ENCODE data around the gene RAPGEF2. TPM values are rescaled to one million over a fixed set of nuclear protein-coding genes. Genes with fewer than 3 reads are reported as not detected.

RAPGEF2 gene
- total and polyA plus RNA-seq, 2 of the 8 experiments (the other 6 are each of a cell fraction or from before 2014, with no cell fraction given): 24.4 to 48.6 TPM

DNA sequence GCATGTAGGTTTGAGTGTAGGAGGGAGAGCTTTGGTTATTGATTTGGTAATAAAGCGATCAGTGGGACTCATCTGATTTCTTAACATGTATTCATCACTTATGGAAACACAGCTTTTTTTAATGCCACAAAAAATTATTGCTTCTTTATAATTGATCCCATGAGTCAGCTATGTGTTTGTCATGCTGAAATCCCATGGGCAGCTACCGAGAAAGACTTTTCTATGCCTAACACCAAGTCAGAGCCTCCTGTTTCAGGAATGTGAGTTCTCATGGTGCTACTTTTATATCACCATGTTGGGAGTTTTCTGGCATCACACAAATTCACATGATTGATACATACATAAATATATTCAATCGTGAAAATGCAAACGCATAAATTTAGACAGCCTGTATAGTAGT lies 165.7 kb downstream of the RAPGEF2 start:
- Histone ChIP-seq H3K4me1 (replicated peaks in 1 of 4; ENCODE audit: control insufficient read depth in 3 of 4, insufficient read depth in 4 of 4, low read length in 3 of 4) (peaks cover 0 to 10% (median 1%) of the 10 kb centered on the region in 4 experiments; a peak in 2 of 7 replicates), H3K9ac (replicated peaks in 1 of 4; ENCODE audit: extremely low read depth in 1 of 4, low read depth in 3 of 4, low read length in 3 of 4) (no peak overlapping the region), H2BK120ac (replicated peaks; ENCODE audit: low read depth, low read length) (no peak overlapping the region), H4K8ac (ENCODE audit: extremely low read depth, insufficient read depth, low read length) (no peak overlapping the region), H3K79me1 (ENCODE audit: low read depth, low read length) (no peaks in the 10 kb centered on the region), H3K4me2 (ENCODE audit: insufficient read depth in 1 of 2, low read depth in 2 of 2, low read length in 2 of 2) (no peak overlapping the region), H2BK5ac (ENCODE audit: low read depth, low read length) (no peak overlapping the region), H3K27me3 (replicated peaks in 1 of 4; ENCODE audit: control insufficient read depth in 3 of 4, extremely low read depth in 1 of 4, insufficient read depth in 3 of 4, low read length in 3 of 4) (no peaks in the 10 kb centered on the region), H3K9me3 (ENCODE audit: insufficient read depth in 2 of 2, low read depth in 1 of 2, low read length in 1 of 2) (no peaks in the 10 kb centered on the region), H3K4ac (replicated peaks; ENCODE audit: insufficient read length, low read depth, low read length) (no peak overlapping the region), H4K91ac (replicated peaks; ENCODE audit: insufficient read length, low read length) (no peak overlapping the region), H2AFZ (ENCODE audit: low read length) (no peak overlapping the region), H3K23me2 (ENCODE audit: low read depth, low read length) (peaks cover 2% of the 10 kb centered on the region; the same call in 1 of the 2 replicates), H4K20me1 (replicated peaks in 1 of 2; ENCODE audit: control insufficient read depth in 1 of 2, insufficient read depth in 2 of 2, low read length in 2 of 2) (peaks cover 0 to 3% of the 10 kb centered on the region in 2 experiments), H3K14ac (ENCODE audit: insufficient read length) (no peak overlapping the region), H3K18ac (ENCODE audit: extremely low read depth, low read length) (no peak overlapping the region), H3K23ac (ENCODE audit: insufficient read length) (no peak overlapping the region), H3K56ac (replicated peaks; ENCODE audit: insufficient read length, low read depth, low read length) (no peak overlapping the region), H2BK20ac (ENCODE audit: low read length) (no peak overlapping the region), H2BK12ac (ENCODE audit: low read depth, low read length) (no peak overlapping the region), H3K36me3 (ENCODE audit: control insufficient read depth in 2 of 4, insufficient read depth in 4 of 4, low read length in 3 of 4) (no peaks in the 10 kb centered on the region), H3K4me3 (ENCODE audit: extremely low read depth in 1 of 4, insufficient read depth in 2 of 4, low read depth in 3 of 4, low read length in 4 of 4) (no peak overlapping the region), H2BK15ac (ENCODE audit: low read length) (no peak overlapping the region), H2AK5ac (ENCODE audit: low read depth, low read length) (no peak overlapping the region), H3K27ac (ENCODE audit: low read depth, low read length) (no peak overlapping the region), H3K79me2 (ENCODE audit: control insufficient read depth in 1 of 2, insufficient read depth in 2 of 2, low read length in 2 of 2) (no peaks in the 10 kb centered on the region), H4K5ac (ENCODE audit: insufficient read length, low read depth, low read length) (no peak overlapping the region)
- POLR2A ChIA-PET (ENCODE audit: partially characterized antibody): interaction anchor here (0.6 kb wide), 1 partner anchor 290 kb away, joined by 3 read pairs; no protein-coding TSS in a partner anchor
- CTCF ChIA-PET (ENCODE audit: partially characterized antibody): interaction anchor here (1.4 to 2.2 kb wide), 4 partner anchors 13 to 417 kb away, joined by 3 to 7 read pairs (median 4); no protein-coding TSS in a partner anchor
- DNase-seq (ENCODE audit: low read depth in 1 of 2, low spot score in 2 of 2): no peak
- 0 out of 2 replicates have a peak, but pooled peaks have one; percentile 6 for TF ChIP-seq TEAD4 (IDR thresholded peaks at IDR 0.05; ENCODE audit: low read depth, low read length)
- TF ChIP-seq, protein P1, sequence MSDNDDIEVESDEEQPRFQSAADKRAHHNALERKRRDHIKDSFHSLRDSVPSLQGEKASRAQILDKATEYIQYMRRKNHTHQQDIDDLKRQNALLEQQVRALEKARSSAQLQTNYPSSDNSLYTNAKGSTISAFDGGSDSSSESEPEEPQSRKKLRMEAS (IDR thresholded peaks at IDR 0.05): no peak
- 78% methylated on average over 4 of the region's 4 CpGs; no CpG with 5 or more reads in 1 of the 2 experiments for WGBS, 2 experiments (ENCODE audit: extremely low coverage in 1 of 2, insufficient coverage in 1 of 2, insufficient read length in 1 of 2, insufficient replicate concordance in 2 of 2, low coverage in 1 of 2, low lambda C conversion rate in 2 of 2, missing lambda C conversion rate in 1 of 2)
- peak; percentile 24 for FAIRE-seq

All from H1 (cell line).